NCI-H146 treated with DMSO at 0.1 percent for 48 hours (cell line): Measurements from ENCODE around the gene AK2.
A peak's percentile ranks its signal among the peaks of the same experiment; 100 is the strongest.
"Not testable (repeated sequence)": the region's sequence is repeated elsewhere in the genome, so short reads cannot be mapped to it uniquely, and the experiment has no call there.

Source experiments
- DNase-seq: peaks from one replicate; lab custom pipeline; 2025; ENCODE audit not compliant: unreplicated experiment; lab: John Stamatoyannopoulos, UW

The AK2 gene

DNA sequence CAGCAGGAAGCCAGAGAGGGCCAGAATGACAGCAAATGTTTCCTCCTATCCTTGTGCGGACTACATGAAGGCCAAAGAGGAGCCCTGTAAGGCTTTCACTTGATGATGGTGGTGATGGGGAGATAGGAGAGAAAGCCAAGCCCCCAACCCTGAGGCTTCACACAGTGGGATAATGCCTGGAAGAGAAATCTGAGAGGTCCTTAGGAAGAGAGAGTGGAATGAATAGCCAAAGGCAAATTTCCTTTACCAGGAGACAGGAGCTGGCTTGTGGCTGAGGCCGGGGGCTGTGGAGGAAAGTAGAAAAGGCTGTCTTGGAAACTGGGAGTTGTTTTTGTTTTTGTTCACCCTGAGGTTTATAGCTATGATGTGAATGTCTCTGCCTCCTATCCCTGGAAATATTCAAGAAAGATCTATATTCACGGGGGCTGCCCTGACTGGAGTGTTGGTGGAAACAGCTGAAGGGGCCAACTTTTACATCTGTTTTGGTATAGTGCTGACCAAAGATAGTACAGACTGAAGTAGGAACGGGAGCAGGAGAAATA, 59.1 kb downstream of the AK2 start:
- DNase-seq = no peak

GRCh38 chr1:32975055-32975454, 61.6 kb downstream of the AK2 start:
- not testable (repeated sequence) for DNase-seq

DNA sequence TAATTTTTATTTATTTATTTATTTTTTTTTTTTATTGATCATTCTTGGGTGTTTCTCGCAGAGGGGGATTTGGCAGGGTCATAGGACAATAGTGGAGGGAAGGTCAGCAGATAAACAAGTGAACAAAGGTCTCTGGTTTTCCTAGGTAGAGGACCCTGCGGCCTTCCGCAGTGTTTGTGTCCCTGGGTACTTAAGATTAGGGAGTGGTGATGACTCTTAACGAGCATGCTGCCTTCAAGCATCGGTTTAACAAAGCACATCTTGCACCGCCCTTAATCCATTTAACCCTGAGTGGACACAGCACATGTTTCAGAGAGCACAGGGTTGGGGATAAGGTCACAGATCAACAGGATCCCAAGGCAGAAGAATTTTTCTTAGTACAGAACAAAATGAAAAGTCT, 63.2 kb downstream of the AK2 start:
- not testable (repeated sequence) for DNase-seq

- DNase-seq = peak; percentile 32
These were observed 63.8 kb downstream of the AK2 start for GRCh38 chr1:32972814-32973428.

- no peak for DNase-seq
These were observed 65.1 kb downstream of the AK2 start for GRCh38 chr1:32971576-32971975.

DNA sequence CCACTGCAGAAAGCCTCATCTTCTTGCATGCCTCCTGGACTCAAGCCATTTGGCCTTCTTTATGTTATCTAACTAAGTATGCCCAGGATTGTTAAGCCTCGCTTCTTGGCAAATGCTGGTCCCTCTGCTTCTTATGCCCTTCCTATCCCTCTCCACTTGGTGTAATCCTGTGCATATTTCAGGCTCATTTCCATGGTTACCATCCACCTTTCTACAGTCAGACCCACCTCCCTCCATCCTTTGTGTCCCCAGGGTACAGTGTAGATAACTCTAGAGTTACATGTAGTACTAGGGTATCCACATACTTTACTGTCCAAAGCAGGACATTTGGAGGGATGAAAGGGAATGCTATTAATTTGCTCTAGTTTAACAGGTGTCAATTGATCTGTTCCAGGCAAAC, 65.5 kb downstream of the AK2 start:
- no peak for DNase-seq

GRCh38 chr1:32969566-32969965, 67.1 kb downstream of the AK2 start:
- DNase-seq = no peak

GRCh38 chr1:32967888-32968568, 68.7 kb downstream of the AK2 start:
- DNase-seq = no peak

DNA sequence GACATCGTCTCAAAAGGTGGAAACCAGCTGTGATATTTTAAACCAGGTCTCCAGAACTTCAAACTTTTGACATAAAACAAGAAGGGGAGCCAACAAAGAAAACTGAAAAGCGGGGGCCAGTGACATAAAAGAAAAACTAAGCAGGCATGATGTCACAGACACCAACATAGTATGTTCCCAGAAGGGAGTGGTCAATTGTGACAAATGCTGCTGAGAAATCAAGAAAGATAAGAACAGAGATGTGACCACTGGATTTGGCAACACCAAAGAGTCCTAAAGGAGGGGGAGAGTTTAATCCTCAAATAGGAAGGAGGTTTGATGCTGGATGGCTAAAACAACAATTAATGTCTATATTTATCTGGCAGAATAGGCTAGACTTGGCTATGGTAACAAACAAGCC, 69.8 kb downstream of the AK2 start:
- no peak for DNase-seq

GRCh38 chr1:32965251-32965747, 71.4 kb downstream of the AK2 start:
- no peak for DNase-seq

DNA sequence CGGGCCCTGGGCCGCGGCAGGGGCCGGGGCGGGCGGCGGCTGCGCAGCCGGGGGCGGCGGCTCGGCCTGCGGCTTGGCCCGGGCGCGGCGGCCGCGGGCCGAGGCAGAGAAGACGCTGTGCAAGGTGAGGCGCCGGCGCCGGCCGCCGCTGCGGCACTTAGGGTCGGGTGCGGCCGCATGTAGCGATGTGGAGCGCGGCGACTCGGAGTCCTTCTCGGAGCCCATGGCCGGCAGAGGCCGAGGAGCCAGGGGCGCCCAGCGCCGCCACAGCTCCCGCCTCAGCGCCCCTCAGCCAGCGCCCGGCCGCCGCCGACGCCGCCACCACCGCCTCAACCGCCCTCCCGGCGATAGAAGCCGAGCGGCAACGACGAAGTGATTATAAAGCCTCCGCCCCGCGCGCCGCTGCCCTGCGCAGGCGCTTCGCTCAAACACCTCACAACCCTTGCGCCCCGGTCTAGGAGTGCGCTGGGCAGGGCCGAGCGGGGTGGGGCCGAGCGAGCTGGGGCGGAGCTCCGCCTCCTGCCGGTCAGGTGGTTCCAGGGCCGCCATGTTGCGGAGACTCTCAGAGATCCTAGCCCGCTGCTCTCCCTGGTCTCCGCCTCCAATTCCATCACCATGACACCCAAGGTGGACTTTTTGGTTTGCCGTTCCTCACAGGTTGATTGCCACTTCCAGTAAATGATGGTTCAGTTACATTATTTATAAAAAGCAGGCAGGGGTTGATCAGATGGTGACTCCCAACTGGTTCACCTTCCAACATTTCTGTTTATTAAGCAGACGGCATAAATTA, 72.0 kb downstream of the AK2 start, which contains the start of gene RNF19B:
TSS of gene RNF19B (minus strand) at position 349 of the 790 bp plus-strand sequence. CDS start at position 225, 124 bp downstream.
- peak; percentile 81 for DNase-seq

- peak; percentile 4 for DNase-seq
These were observed 72.8 kb downstream of the AK2 start for GRCh38 chr1:32963746-32964460.

DNA sequence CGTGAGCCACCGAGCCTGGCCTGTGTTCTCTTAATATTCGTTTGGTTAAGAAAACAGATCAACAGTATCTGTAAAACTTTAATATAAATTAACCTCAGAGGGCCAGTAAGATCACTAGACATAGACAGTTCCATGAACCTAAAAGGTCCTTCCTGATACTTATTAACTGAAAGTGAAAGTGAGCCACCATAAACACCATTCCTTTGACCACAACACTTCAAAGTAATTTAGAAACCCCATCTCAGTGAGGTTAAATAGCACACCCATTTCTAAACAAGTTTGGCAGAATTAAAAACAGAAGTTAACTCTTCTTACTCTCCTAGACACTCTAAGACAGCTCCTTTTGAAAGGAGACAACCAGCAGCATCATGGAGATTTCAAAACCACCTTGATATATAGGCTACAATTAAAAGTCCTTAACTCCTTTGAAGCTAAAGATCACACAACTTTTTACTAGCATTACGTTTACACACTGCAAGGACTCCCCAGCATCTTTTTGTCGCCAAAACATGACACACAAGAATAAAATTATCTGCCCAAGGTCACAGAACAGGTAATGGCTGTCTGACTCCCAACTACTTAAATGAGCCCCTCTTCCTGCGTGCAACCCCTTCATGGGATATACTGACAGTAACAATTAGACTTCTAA, 74.3 kb downstream of the AK2 start:
- DNase-seq = no peak

DNA sequence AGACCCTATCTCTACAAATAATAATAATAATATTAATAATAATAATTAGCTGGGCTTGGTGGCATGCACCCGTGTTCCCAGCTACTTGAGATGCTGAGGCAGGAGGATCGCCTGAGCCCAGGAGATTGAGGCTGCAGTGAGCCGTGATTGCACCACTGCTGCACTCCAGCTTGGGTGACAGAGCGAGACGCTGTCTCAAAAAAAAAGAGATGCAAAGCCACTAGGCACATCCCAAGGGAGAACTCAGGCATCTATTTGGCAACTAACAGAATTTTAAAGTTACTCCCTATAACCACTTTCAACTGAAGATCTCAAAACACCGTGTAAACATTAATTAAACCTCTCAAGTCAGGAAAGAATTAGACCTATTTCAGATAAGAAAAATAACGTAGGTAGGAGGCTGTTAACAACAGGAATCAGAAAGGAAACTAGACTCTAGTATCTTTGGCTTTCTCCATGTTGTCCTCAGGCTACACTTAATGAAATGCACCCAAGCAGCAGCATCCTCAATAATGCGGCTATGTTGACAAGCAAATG, 75.8 kb downstream of the AK2 start:
- DNase-seq = no peak

- DNase-seq = no peak
These were observed 76.3 kb downstream of the AK2 start for GRCh38 chr1:32960342-32960741.

DNA sequence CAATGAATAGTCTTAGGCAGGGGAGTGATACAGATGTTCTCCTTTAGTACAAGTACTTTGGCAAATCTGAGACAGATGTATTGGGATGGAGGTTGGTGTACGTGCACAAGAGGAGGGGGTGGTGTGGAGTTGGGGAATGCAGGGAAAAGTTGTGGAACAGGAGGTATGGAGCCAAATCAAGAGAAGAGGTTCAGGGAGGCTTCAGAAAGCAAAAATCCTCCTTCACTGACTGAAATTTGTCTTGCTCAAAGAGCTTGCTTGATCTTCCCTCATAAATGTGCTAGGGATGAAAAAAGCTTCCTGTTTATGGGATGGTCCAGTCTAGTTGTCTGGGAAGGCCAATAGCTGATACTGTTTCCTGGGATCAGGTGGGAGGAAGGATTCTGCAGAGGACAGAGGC, 77.9 kb downstream of the AK2 start:
- no peak for DNase-seq
